ENCODE measurements around the gene PTH1R. TPM values are rescaled to one million over a fixed set of nuclear protein-coding genes. Genes with fewer than 3 reads are reported as not detected.

PTH1R gene
- polyA plus RNA-seq, 4 donors: 0.67 to 45.8 (median 3.5) TPM

DNA sequence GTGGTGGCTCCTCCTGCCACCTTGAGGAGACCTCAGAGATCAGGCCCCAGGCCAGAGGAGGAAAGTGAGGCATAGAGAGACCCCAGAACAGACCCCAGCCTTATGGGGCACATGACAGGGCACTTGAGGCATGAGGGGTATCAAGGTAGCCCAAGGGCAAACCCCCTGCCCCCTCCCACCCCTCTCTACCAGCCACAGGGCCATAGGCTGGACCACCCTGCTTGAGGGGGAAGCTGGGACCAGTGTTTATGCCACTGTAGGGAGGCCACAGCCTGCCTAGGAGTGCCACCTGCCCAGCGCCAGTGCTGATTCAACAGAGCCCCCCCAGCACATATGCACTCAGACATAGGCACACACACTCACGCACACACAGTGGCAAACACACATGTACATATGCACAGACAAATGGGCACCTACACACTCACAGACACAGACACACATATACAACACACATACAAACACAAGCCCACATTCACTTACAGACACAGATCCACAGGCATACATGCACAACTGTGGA lies 24.6 kb upstream of the PTH1R start:
- DNase-seq (no peak), FAIRE-seq (no peak)
- WGBS, 3 donors: 86 to 96% (median 92%) methylated on average over 2 of the region's 2 CpGs
- H3K4me1 ChIP-seq (ENCODE audit: control insufficient read depth in 3 of 3, insufficient read depth in 2 of 3, low read depth in 1 of 3, low read length in 2 of 3): peaks cover 0 to 22% (median 0%) of the 10 kb centered on the region in 3 donors
- no peaks in the 10 kb centered on the region for H3K36me3 ChIP-seq (ENCODE audit: control insufficient read depth in 3 of 3, insufficient read depth in 2 of 3, low read depth in 1 of 3, low read length in 3 of 3)
- no peak overlapping the region for H3K27ac ChIP-seq (ENCODE audit: low read depth in 1 of 3, low read length in 2 of 3)
- H3K27me3 ChIP-seq (ENCODE audit: control insufficient read depth in 3 of 3, insufficient read depth in 3 of 3, low read length in 3 of 3): no peaks in the 10 kb centered on the region
- no peak overlapping the region for H3K4me3 ChIP-seq (ENCODE audit: low read depth in 1 of 3, low read length in 3 of 3)
- no peaks in the 10 kb centered on the region for H3K9me3 ChIP-seq (ENCODE audit: control insufficient read depth in 2 of 2, insufficient read depth in 1 of 2, low read depth in 1 of 2, low read length in 1 of 2)

DNA sequence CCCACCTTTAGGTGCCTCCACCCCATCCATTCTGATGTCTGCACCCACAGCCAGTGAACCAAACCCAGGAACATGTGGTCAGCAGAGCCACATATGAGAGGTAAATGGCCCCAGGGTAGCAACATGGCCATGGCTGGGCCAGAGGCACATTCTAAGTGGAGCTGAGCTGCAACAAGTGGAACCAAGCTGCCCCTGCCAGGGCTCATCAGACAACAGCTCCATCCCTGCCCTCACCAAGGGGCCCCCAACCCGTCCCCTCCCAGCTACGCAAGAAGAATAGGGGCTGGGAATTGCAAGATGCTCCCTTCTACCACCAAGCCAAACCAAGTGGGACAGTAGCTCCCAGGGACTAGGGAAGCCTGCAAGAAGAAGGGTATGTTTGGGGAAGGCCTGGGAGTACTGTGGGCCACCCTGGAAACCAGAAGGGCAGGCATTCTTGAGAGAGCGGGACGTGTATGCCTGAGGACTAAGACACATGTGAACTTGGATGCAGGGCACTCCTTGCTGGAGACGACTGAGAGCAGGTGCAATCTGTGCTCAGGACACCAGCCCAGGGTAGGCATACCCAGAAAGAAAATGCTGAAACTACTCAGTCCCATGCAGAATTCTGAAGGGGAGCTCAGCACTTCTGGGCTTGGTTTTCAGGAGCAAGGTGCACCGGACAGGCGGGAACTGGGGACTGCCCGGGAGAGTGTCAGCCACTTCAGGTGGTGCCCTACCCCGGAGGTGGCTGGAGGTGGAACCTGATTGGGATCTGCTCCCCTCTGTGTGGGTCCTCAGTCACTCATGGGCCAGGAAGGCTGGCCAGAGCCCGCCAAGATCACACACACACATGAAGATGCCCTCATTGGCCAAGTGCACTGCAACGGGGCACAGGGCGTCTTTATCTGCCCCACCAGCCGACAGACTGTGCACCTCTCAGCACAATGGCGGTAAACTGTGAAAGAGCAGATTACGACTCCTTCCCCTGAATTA lies 23.8 kb upstream of the PTH1R start:
- Histone ChIP-seq H3K36me3 (ENCODE audit: control insufficient read depth in 3 of 3, insufficient read depth in 2 of 3, low read depth in 1 of 3, low read length in 3 of 3) (no peaks in the 10 kb centered on the region), H3K27ac (ENCODE audit: low read depth in 1 of 3, low read length in 2 of 3) (no peak overlapping the region), H3K4me1 (ENCODE audit: control insufficient read depth in 3 of 3, insufficient read depth in 2 of 3, low read depth in 1 of 3, low read length in 2 of 3) (peaks cover 0 to 14% (median 0%) of the 10 kb centered on the region in 3 donors), H3K4me3 (ENCODE audit: low read depth in 1 of 3, low read length in 3 of 3) (no peak overlapping the region), H3K27me3 (ENCODE audit: control insufficient read depth in 3 of 3, insufficient read depth in 3 of 3, low read length in 3 of 3) (no peaks in the 10 kb centered on the region), H3K9me3 (ENCODE audit: control insufficient read depth in 2 of 2, insufficient read depth in 1 of 2, low read depth in 1 of 2, low read length in 1 of 2) (no peaks in the 10 kb centered on the region)
- 75 to 85% (median 83%) methylated on average over 15 of the region's 15 CpGs for WGBS, 3 donors
- DNase-seq (no peak), FAIRE-seq (no peak)

DNA sequence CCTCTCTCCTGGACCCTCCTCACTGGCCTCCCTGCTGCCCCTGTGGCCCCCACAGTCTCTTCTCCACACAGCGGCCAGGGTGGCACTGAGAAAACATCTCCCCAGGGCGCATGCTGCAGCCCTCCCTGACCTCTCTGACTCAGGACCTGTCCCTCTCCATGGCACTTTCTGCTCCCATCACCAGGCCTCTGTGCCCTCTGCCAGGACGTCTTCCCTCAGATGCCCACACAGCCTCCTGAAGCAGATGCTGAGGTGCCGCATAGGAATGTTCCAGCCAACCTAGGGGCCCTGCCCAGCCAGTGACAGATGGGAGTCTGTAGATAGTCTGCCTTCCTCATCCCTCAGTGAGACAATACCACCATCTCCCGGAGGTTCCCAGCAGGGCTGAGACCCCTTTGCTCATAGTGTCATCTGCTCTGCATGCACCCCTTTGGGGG lies 22.9 kb upstream of the PTH1R start:
- whole genome bisulfite sequencing, 3 donors: 76 to 90% (median 80%) methylated on average over 5 of the region's 5 CpGs
- DNase-seq: no peak
- H3K4me3 ChIP-seq (ENCODE audit: low read depth in 1 of 3, low read length in 3 of 3): no peak overlapping the region

DNA sequence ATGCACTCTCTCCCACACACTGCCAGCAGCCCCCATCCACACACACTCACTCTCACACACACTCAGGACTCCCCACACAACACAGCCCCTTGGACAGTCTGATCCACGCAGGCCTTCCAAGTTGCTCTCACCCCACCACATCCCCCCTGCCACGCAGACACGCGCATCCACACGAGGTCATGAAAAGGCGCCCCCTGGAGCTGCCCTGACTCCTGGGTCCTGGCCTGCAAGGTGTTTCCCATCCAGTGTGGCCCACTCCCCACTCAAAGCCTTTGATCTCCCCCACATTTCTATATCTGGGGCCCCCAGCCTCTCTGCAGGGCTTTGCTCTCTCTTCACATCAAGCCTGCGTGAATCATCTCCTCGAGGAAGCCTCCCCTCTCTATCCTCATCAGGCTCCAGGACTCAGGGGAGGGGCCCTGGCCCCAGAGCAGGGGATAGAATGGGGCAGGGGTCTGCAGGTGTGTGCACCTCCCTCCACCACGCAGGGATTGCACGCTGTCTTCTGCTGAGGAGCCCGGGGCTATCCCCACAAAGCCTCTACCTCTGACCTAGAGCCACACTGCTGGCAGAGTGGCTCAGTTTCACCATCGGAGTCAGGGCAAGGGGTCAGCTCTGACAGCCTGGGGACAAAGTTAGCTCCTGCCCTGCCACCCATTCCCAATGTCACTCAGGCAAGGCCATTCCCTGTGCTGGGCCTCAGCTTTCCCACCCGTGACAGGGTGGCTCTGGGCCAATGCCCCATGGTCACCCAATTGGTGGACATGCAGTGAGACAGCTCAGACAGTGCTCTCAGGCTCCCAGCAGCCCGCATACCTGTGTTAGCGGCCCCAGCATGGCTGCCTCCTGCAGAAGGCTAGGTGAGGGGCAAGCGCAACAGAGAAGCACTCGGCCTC lies 20.7 kb upstream of the PTH1R start:
- no peaks in the 10 kb centered on the region for H3K27me3 ChIP-seq (ENCODE audit: control insufficient read depth in 3 of 3, insufficient read depth in 3 of 3, low read length in 3 of 3)
- no peak overlapping the region for H3K27ac ChIP-seq (ENCODE audit: low read depth in 1 of 3, low read length in 2 of 3)
- H3K9me3 ChIP-seq (ENCODE audit: control insufficient read depth in 2 of 2, insufficient read depth in 1 of 2, low read depth in 1 of 2, low read length in 1 of 2): no peaks in the 10 kb centered on the region
- no peak overlapping the region for H3K4me3 ChIP-seq (ENCODE audit: low read depth in 1 of 3, low read length in 3 of 3)
- FAIRE-seq (no peak), DNase-seq (no peak)
- H3K4me1 ChIP-seq (ENCODE audit: control insufficient read depth in 3 of 3, insufficient read depth in 2 of 3, low read depth in 1 of 3, low read length in 2 of 3): peaks cover 0 to 8% (median 0%) of the 10 kb centered on the region in 3 donors
- H3K36me3 ChIP-seq (ENCODE audit: control insufficient read depth in 3 of 3, insufficient read depth in 2 of 3, low read depth in 1 of 3, low read length in 3 of 3): peaks cover 0 to 2% (median 0%) of the 10 kb centered on the region in 3 donors
- WGBS, 3 donors: 83 to 88% (median 83%) methylated on average over 17 of the region's 17 CpGs

More for the DNA sequence above, 22.9 kb upstream of the PTH1R start:
- Histone ChIP-seq H3K4me1 (ENCODE audit: control insufficient read depth in 3 of 3, insufficient read depth in 2 of 3, low read depth in 1 of 3, low read length in 2 of 3) (peaks cover 0 to 8% (median 0%) of the 10 kb centered on the region in 3 donors), H3K9me3 (ENCODE audit: control insufficient read depth in 2 of 2, insufficient read depth in 1 of 2, low read depth in 1 of 2, low read length in 1 of 2) (no peaks in the 10 kb centered on the region), H3K27ac (ENCODE audit: low read depth in 1 of 3, low read length in 2 of 3) (no peak overlapping the region), H3K36me3 (ENCODE audit: control insufficient read depth in 3 of 3, insufficient read depth in 2 of 3, low read depth in 1 of 3, low read length in 3 of 3) (peaks cover 0 to 2% (median 0%) of the 10 kb centered on the region in 3 donors), H3K27me3 (ENCODE audit: control insufficient read depth in 3 of 3, insufficient read depth in 3 of 3, low read length in 3 of 3) (no peaks in the 10 kb centered on the region)
- FAIRE-seq: no peak

DNA sequence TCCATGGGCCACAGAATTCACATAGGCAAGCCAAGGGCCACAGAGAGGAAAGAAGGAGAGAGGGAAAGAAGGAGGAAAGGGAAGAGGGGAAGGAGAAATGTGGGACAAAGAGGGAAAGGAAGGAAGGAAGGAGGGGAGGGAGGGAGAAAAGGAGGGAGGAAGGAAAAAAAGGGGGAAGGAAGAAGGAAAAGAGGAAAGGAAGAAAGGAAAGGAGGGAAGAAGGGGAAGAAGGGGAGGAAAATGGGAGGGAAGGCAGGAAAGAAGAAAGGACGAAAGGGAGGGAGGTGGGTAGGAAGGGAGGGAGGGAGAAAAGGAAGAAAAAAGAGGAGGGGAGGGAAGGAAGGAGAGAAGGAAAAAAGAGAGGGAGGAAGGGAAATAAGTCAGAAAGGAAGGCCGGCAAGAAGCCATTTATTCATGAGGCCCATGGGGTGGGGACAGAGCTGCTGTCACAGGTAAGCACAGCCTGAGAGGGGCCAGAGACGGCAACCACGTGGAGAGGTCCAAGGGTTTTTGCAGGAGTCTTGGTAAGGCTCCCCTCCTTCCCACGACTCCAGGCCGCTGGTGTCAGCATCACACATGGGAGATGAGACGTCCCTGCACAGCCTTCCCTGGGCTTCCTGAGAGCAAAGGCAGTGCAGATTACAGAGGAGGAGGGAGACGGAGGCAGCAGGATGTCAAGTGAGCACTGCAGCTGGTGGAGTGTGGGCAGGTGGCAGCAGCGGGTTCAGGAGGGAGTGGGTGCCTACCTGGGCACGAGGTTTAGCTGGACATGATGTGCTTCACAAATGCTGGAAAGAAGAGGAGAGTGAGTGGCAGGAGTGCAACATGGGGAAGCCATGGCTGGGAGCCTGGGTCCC lies 19.8 kb upstream of the PTH1R start:
- no peaks in the 10 kb centered on the region for H3K27me3 ChIP-seq (ENCODE audit: control insufficient read depth in 3 of 3, insufficient read depth in 3 of 3, low read length in 3 of 3)
- H3K9me3 ChIP-seq (ENCODE audit: control insufficient read depth in 2 of 2, insufficient read depth in 1 of 2, low read depth in 1 of 2, low read length in 1 of 2): no peaks in the 10 kb centered on the region
- no peak overlapping the region for H3K4me3 ChIP-seq (ENCODE audit: low read depth in 1 of 3, low read length in 3 of 3)
- peaks cover 0 to 2% (median 0%) of the 10 kb centered on the region in 3 donors for H3K36me3 ChIP-seq (ENCODE audit: control insufficient read depth in 3 of 3, insufficient read depth in 2 of 3, low read depth in 1 of 3, low read length in 3 of 3)
- H3K4me1 ChIP-seq (ENCODE audit: control insufficient read depth in 3 of 3, insufficient read depth in 2 of 3, low read depth in 1 of 3, low read length in 2 of 3): peaks cover 0 to 16% (median 0%) of the 10 kb centered on the region in 3 donors
- H3K27ac ChIP-seq (ENCODE audit: low read depth in 1 of 3, low read length in 2 of 3): no peak overlapping the region
- FAIRE-seq (no peak), DNase-seq (no peak)
- WGBS, 3 donors: 69 to 76% (median 72%) methylated on average over 10 of the region's 10 CpGs

DNA sequence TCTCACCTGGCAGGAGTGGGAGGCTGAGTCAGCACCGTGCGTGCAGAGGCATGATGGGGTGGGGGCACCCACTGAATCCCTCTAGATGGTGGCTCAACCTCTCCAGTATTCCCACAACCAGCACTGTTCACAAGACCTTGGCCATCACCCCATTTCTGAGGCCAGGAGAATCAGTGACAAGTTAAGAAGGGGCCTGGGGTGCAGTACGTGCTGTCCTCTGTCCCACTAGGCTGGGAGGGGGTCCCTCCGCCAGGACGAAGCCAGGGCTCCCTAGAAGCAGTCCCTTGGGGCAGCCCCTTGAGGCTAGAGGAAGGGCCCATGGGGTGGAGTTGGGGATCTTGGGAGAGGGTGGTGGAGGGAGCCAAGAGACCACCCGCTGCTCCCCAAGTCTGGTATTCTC lies 19.1 kb upstream of the PTH1R start:
- DNase-seq: no peak
- no peaks in the 10 kb centered on the region for H3K9me3 ChIP-seq (ENCODE audit: control insufficient read depth in 2 of 2, insufficient read depth in 1 of 2, low read depth in 1 of 2, low read length in 1 of 2)

DNA sequence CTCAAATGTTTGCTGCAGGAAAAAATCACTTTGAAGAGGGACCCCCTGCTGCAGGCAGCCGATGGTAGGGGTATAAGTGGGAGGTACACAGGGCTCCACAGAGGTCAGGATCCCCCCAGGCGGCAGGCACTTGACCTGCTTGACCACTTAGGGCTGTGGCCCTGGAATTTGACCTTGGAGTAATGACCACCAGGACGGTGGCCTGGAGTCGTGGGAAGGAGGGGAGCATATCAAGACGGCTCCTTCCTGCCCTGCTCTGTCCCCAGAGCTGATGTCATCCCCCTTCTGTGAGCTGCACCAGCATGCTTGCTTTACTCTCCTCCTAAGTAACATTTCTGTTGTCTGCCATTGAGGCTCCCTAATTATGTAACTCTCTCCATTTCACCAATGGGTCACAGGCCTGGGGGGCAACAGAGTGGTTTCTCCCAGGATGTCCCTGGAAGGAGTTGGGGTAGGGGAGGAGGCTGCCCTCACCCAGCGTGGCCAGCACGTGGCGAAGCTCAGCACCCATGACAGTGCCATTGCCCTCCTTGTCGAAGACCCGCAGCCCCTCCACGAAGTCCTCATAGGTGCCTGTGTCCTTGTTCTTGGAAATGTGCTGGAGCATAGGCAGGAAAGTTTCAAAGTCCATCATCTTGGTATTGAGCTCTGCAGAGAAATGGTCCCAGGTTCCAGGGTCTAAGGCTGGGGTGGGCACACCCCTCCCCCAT lies 18.4 kb upstream of the PTH1R start:
- H3K4me1 ChIP-seq (ENCODE audit: control insufficient read depth in 3 of 3, insufficient read depth in 2 of 3, low read depth in 1 of 3, low read length in 2 of 3): peaks cover 0 to 30% (median 0%) of the 10 kb centered on the region in 3 donors
- H3K4me3 ChIP-seq (ENCODE audit: low read depth in 1 of 3, low read length in 3 of 3): no peak overlapping the region
- peaks cover 0 to 2% (median 0%) of the 10 kb centered on the region in 3 donors for H3K36me3 ChIP-seq (ENCODE audit: control insufficient read depth in 3 of 3, insufficient read depth in 2 of 3, low read depth in 1 of 3, low read length in 3 of 3)
- no peak for FAIRE-seq
- H3K27ac ChIP-seq (ENCODE audit: low read depth in 1 of 3, low read length in 2 of 3): no peak overlapping the region
- H3K9me3 ChIP-seq (ENCODE audit: control insufficient read depth in 2 of 2, insufficient read depth in 1 of 2, low read depth in 1 of 2, low read length in 1 of 2): no peaks in the 10 kb centered on the region
- H3K27me3 ChIP-seq (ENCODE audit: control insufficient read depth in 3 of 3, insufficient read depth in 3 of 3, low read length in 3 of 3): no peaks in the 10 kb centered on the region
- no peak for DNase-seq
- 75 to 78% (median 77%) methylated on average over 10 to 11 of the region's 11 CpGs for WGBS, 3 donors

More for the DNA sequence above, 19.1 kb upstream of the PTH1R start:
- Histone ChIP-seq H3K27ac (ENCODE audit: low read depth in 1 of 3, low read length in 2 of 3) (no peak overlapping the region), H3K4me3 (ENCODE audit: low read depth in 1 of 3, low read length in 3 of 3) (no peak overlapping the region), H3K36me3 (ENCODE audit: control insufficient read depth in 3 of 3, insufficient read depth in 2 of 3, low read depth in 1 of 3, low read length in 3 of 3) (peaks cover 0 to 2% (median 0%) of the 10 kb centered on the region in 3 donors), H3K27me3 (ENCODE audit: control insufficient read depth in 3 of 3, insufficient read depth in 3 of 3, low read length in 3 of 3) (no peaks in the 10 kb centered on the region), H3K4me1 (ENCODE audit: control insufficient read depth in 3 of 3, insufficient read depth in 2 of 3, low read depth in 1 of 3, low read length in 2 of 3) (peaks cover 0 to 23% (median 0%) of the 10 kb centered on the region in 3 donors)
- WGBS, 3 donors: 78 to 92% (median 89%) methylated on average over 6 of the region's 6 CpGs
- FAIRE-seq: no peak

Data from small intestine (tissue), 7 donors.